AG04449 (cell line): ENCODE data around the gene SLC27A4.

ENCODE experiments used
- CTCF ChIA-PET: fragments of 350-600 bp; formaldehyde crosslinking; extraction: SDS; loops from one replicate; lab custom pipeline; 2021; ENCODE audit warnings: antibody characterized with exemption; lab: Yijun Ruan, JAX
- POLR2A ChIA-PET: fragments of 400-600, 350-600 bp; formaldehyde crosslinking; extraction: SDS; loops from one replicate; lab custom pipeline; 2020; ENCODE audit warnings: antibody characterized with exemption, inconsistent platforms; lab: Yijun Ruan, JAX
- DNase-seq: peaks from one replicate; pipeline ENCODE4 v3.0.0-alpha.2; 2010; ENCODE audit warnings: low read depth, low spot score
- H3K4me3 ChIP-seq: 2 replicates; pipeline ENCODE4 v1.5.1; 2011; ENCODE audit warnings: low read depth, mild to moderate bottlenecking, control low read depth, low read length
- TF ChIP-seq, protein P1 (sequence below): IDR thresholded peaks from one replicate; pipeline ENCODE4 v1.5.1; 2011; ENCODE audit warnings: mild to moderate bottlenecking, moderate library complexity, low read length, control low read depth, inconsistent platforms; ENCODE audit not compliant: insufficient read depth; ENCODE audit errors: missing control alignments

SLC27A4 gene

DNA sequence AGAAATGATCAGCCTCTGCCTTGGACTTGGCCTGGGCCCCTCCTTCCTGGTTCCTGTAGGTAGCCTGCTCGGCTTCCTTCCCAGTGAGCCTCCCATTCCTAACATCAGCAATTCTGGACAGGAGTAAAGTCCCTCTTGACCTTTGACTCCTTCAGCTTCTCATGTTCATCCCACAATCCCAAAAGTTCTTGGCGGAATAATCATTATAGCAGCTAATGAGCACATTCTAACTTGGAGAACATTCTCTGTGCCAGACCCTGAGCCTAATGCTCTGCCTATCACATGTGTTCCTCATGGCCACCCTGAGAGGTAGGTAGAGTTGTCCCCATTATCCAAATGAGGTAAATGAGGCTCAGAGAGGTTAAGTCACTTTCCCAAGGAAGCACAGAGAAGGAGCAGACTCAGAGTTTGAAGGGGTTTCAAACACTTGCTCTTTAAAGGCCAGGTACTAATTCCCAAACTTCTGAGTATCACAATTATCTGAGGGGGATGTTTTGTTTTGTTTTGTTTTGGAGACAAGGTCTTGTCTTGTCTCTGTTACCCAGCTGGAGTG is 43.0 kb upstream of the SLC27A4 start:
- no peak for DNase-seq
- TF ChIP-seq, protein P1, sequence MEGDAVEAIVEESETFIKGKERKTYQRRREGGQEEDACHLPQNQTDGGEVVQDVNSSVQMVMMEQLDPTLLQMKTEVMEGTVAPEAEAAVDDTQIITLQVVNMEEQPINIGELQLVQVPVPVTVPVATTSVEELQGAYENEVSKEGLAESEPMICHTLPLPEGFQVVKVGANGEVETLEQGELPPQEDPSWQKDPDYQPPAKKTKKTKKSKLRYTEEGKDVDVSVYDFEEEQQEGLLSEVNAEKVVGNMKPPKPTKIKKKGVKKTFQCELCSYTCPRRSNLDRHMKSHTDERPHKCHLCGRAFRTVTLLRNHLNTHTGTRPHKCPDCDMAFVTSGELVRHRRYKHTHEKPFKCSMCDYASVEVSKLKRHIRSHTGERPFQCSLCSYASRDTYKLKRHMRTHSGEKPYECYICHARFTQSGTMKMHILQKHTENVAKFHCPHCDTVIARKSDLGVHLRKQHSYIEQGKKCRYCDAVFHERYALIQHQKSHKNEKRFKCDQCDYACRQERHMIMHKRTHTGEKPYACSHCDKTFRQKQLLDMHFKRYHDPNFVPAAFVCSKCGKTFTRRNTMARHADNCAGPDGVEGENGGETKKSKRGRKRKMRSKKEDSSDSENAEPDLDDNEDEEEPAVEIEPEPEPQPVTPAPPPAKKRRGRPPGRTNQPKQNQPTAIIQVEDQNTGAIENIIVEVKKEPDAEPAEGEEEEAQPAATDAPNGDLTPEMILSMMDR = no peak
- CTCF ChIA-PET = interaction anchor here (0.7 to 7.3 kb wide), 15 partner anchors 10 to 141 kb away, joined by 3 to 100 read pairs (median 23); partner anchors contain the start of genes CERCAM and URM1
- POLR2A ChIA-PET = interaction anchor here (2.0 kb wide), 1 partner anchor 65 kb away, joined by 5 read pairs; no protein-coding TSS in a partner anchor
- H3K4me3 ChIP-seq = no peak overlapping the region

DNA sequence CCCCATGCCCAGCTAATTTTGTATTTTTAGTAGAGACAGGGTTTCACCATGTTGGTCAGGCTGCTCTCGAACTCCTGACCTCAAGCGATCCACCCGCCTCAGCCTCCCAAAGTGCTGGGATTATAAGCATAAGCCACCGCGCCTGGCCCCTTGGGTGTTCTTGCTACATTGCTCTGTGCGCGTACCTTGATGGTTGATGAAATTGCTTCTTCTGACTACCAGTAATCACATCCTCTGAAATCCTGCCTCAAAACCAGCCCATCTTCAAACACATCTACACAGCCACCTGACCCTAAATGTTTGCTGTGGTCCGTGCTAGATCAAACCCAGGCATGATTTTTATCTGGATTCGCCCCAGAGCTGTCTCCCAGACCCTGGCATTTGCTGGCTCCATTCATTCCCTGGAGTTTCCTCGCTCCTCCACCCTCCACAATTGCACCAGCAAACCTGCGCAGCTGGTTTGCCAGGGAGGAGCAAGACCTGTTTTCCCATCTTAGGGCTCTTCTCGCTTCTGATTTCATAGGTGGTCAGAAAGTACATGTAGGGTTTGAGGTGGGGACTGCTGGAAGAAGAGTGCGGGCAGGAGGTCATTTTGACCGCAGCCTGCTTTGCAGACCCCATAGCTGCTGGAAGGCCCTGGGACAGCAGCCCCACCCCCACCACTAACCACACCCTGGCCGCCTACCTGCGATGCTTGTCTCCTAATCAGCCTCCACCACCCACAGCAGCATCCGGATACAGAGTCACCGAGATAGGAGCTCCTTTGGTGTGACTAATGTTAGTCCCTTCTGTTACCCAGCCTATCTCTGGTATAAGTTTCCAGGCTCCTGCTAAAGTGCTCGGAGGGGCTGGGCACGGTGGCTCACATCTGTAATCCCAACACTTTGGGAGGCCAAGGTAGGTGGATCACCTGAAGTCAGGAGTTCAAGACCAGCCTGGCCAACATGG is 41.5 kb upstream of the SLC27A4 start:
- no peak overlapping the region for H3K4me3 ChIP-seq
- TF ChIP-seq, protein P1 = no peak
- no peak for DNase-seq
- POLR2A ChIA-PET = interaction anchor here (0.7 kb wide), 2 partner anchors 43 to 192 kb away, joined by 3 read pairs; no protein-coding TSS in a partner anchor
- CTCF ChIA-PET = interaction anchor here (1.5 to 7.2 kb wide), 5 partner anchors 12 to 121 kb away, joined by 3 to 79 read pairs (median 36); partner anchors contain the start of gene CERCAM

DNA sequence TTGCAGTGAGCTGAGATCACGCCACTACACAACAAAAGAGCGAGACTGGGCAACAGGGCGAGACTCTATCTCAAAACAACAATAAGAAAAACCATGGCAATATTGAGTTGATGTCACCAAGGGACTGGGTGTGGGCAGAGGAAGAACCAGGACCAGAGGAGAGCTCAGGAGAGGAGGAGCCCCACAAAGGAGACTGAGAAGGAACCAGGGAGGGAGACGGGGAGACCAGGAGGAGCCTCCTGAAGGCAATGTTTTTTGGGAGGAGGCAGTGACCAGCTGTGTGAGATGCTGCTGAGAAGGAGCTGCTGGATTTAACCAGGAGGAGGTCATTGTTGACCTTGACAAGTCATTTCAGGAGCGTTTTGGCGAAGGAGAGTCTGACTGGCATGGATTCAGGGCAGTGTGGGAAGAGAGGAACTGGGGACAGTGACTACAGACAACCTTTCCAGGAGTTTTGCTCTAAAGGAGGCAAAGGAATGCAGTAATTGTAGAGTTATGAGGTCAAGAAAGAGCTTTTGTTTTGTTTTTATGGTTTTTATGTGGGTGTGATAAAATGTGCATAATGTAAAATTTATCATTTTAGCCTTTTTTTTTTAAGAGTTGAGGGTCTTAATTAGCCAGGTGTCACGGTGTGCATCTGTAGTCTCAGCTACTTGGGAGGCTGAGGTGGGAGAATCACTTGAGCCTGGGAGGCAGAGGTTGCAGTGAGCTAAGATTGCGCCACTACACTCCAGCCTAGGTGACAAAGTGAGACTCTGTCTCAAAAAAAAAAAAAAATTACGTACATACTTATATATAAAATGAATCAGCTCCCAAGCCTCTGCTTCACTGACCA is 36.0 kb upstream of the SLC27A4 start:
- POLR2A ChIA-PET = no interaction called here

DNA sequence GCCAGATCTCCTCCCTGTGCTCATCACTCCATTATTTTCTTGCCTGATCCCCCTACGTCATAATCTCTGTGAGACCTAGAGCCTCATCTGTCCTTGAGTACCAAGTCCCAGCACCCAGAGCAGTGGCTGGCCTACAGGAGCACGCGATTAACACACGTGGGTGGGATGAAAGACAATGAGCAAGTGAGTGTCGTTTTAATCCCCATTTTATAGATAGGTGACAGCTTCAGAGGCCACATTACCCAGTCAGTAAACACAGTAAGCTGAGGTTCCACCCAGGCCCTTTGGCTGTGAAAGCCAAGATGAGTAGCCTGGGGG is 35.4 kb upstream of the SLC27A4 start:
- CTCF ChIA-PET = interaction anchor here (1.0 to 9.1 kb wide), 6 partner anchors 10 to 115 kb away, joined by 3 to 100 read pairs (median 5); partner anchors contain the start of gene CERCAM
- no peak overlapping the region for H3K4me3 ChIP-seq
- TF ChIP-seq, protein P1 = no peak
- POLR2A ChIA-PET = no interaction called here
- DNase-seq = no peak

More for the DNA sequence above, 36.0 kb upstream of the SLC27A4 start:
- TF ChIP-seq, protein P1 = no peak
- no peak overlapping the region for H3K4me3 ChIP-seq
- CTCF ChIA-PET = interaction anchor here (1.0 to 9.1 kb wide), 8 partner anchors 10 to 115 kb away, joined by 3 to 100 read pairs (median 6); partner anchors contain the start of gene CERCAM
- DNase-seq = no peak

DNA sequence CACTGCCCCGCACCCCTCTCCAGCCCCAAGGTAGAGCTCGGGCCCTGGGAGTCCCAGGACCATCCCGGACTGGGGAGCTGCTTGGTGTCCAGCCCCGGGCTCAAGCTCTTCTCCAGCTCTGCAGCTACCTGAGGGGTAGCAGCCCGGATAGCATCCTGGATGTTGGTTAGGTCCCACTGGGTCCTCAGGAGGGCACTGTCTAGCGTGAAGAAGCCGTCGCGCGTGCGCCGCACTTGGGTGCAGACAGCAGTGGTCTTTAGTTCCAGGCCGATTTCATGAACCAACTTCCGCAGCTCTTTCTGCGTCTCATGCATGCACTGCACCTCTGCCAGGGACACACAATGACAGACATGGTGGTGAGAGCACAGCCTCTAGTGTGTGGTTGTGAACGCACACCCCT is 30.8 kb upstream of the SLC27A4 start:
- no peak overlapping the region for H3K4me3 ChIP-seq
- ChIA-PET POLR2A (no interaction called here), CTCF (interaction anchor here (1.5 to 9.1 kb wide), 3 partner anchors 15 to 53 kb away, joined by 7 to 100 read pairs (median 9); no protein-coding TSS in a partner anchor)
- no peak for DNase-seq
- TF ChIP-seq, protein P1 = no peak
